ENCODE measurements around the gene ZNF646. TPM values are rescaled to one million over a fixed set of nuclear protein-coding genes. Genes with fewer than 3 reads are reported as not detected.

ZNF646 gene
- total RNA-seq, 1 donor from 2014 or later: 32.6 TPM

GRCh38 chr16:31129568-31130335, 55.5 kb downstream of the ZNF646 start:
- Mint-ChIP-seq H3K27me3 (no peaks in the 10 kb centered on the region), H3K4me1 (ENCODE audit: low read depth) (peaks cover 32% of the 10 kb centered on the region), H3K27ac (peak overlapping the region; percentile 98), H3K4me3 (ENCODE audit: low read depth) (no peak overlapping the region), H3K9me3 (ENCODE audit: low read depth) (no peaks in the 10 kb centered on the region), H3K36me3 (ENCODE audit: insufficient read depth) (peaks cover 18% of the 10 kb centered on the region)
- DNase-seq (ENCODE audit: low spot score, unreplicated experiment): no peak
- no peak for TF ChIP-seq CTCF (IDR thresholded peaks at IDR 0.05; ENCODE audit: unreplicated experiment)

- peak overlapping the region; percentile 38 for H3K4me3 Mint-ChIP-seq (ENCODE audit: low read depth)
- H3K36me3 Mint-ChIP-seq (ENCODE audit: insufficient read depth): peaks cover 18% of the 10 kb centered on the region
- peaks cover 33% of the 10 kb centered on the region for H3K4me1 Mint-ChIP-seq (ENCODE audit: low read depth)
- no peak for TF ChIP-seq CTCF (IDR thresholded peaks at IDR 0.05; ENCODE audit: unreplicated experiment)
- no peaks in the 10 kb centered on the region for H3K9me3 Mint-ChIP-seq (ENCODE audit: low read depth)
- DNase-seq (ENCODE audit: low spot score, unreplicated experiment): no peak
- H3K27ac Mint-ChIP-seq: peak overlapping the region; percentile 98
- no peaks in the 10 kb centered on the region for H3K27me3 Mint-ChIP-seq
Observed at GRCh38 chr16:31130336-31130891, 56.2 kb downstream of the ZNF646 start.

GRCh38 chr16:31130899-31131298, 56.7 kb downstream of the ZNF646 start:
- Mint-ChIP-seq H3K9me3 (ENCODE audit: low read depth) (no peaks in the 10 kb centered on the region), H3K27ac (peak overlapping the region; percentile 98), H3K27me3 (no peaks in the 10 kb centered on the region), H3K4me3 (ENCODE audit: low read depth) (peak overlapping the region; percentile 44), H3K36me3 (ENCODE audit: insufficient read depth) (peaks cover 18% of the 10 kb centered on the region), H3K4me1 (ENCODE audit: low read depth) (peaks cover 36% of the 10 kb centered on the region)
- DNase-seq (ENCODE audit: low spot score, unreplicated experiment): peak; percentile 53
- no peak for TF ChIP-seq CTCF (IDR thresholded peaks at IDR 0.05; ENCODE audit: unreplicated experiment)

- Mint-ChIP-seq H3K27me3 (no peaks in the 10 kb centered on the region), H3K36me3 (ENCODE audit: insufficient read depth) (peaks cover 15% of the 10 kb centered on the region), H3K27ac (peak overlapping the region; percentile 98), H3K4me1 (ENCODE audit: low read depth) (peaks cover 40% of the 10 kb centered on the region), H3K9me3 (ENCODE audit: low read depth) (no peaks in the 10 kb centered on the region), H3K4me3 (ENCODE audit: low read depth) (peak overlapping the region; percentile 44)
- DNase-seq (ENCODE audit: low spot score, unreplicated experiment): no peak
- no peak for TF ChIP-seq CTCF (IDR thresholded peaks at IDR 0.05; ENCODE audit: unreplicated experiment)
Observed at GRCh38 chr16:31131416-31131815, 57.2 kb downstream of the ZNF646 start.

GRCh38 chr16:31131841-31132271, 57.6 kb downstream of the ZNF646 start:
- H3K36me3 Mint-ChIP-seq (ENCODE audit: insufficient read depth): peaks cover 15% of the 10 kb centered on the region
- peak overlapping the region; percentile 98 for H3K27ac Mint-ChIP-seq
- H3K27me3 Mint-ChIP-seq: no peaks in the 10 kb centered on the region
- no peak for DNase-seq (ENCODE audit: low spot score, unreplicated experiment)
- no peak for TF ChIP-seq CTCF (IDR thresholded peaks at IDR 0.05; ENCODE audit: unreplicated experiment)
- H3K9me3 Mint-ChIP-seq (ENCODE audit: low read depth): no peaks in the 10 kb centered on the region
- H3K4me1 Mint-ChIP-seq (ENCODE audit: low read depth): peaks cover 40% of the 10 kb centered on the region
- H3K4me3 Mint-ChIP-seq (ENCODE audit: low read depth): no peak overlapping the region

Measured in progenitor cell of endocrine pancreas (in vitro differentiated cells).